Prostate gland (tissue), 2 donors: ENCODE data around the gene VAV2. TPM values are rescaled to one million over a fixed set of nuclear protein-coding genes. Genes with fewer than 3 reads are reported as not detected.

Experiments used
- DNase-seq: peaks from one replicate; pipeline ENCODE4 v3.0.0-alpha.2; 2019; ENCODE audit warnings: low spot score
- H3K27ac ChIP-seq, 2 donors: fragments of 200-600 bp; sonication (generic); 2 replicates each; pipeline ENCODE4 v1.5.1; 2017 to 2019
- H3K27me3 ChIP-seq: fragments of 200-600 bp; sonication (generic); replicated peaks from 2 replicates; pipeline ENCODE4 v1.5.1; 2019; ENCODE audit not compliant: insufficient read depth
- H3K36me3 ChIP-seq, 2 donors: fragments of 200-600 bp; sonication (generic); 1 replicate in 1 of 2; 2 replicates in 1 of 2; pipeline versions ENCODE4 v1.5.1 to v1.8.1; 2017 to 2019
- H3K4me1 ChIP-seq: fragments of 200-600 bp; sonication (generic); replicated peaks from 2 replicates; pipeline ENCODE4 v1.5.1; 2019
- H3K4me3 ChIP-seq, 2 donors: fragments of 200-600 bp; sonication (generic); 2 replicates each; pipeline ENCODE4 v1.5.1; 2017 to 2019
- H3K9me3 ChIP-seq: fragments of 200-600 bp; sonication (generic); 2 replicates; pipeline ENCODE4 v1.5.1; 2017
- CTCF ChIP-seq, 4 experiments: fragments of 200-600 bp in 2 of 4; fragments of 450-650 bp in 2 of 4; sonication (generic) in 2 of 4; IDR thresholded peaks; 1 replicate in 3 of 4; 2 replicates in 1 of 4; pipeline ENCODE4 v1.5.1; 2016 to 2019; ENCODE audit warnings: antibody characterized with exemption in 4 of 4, mild to moderate bottlenecking in 2 of 4, moderate library complexity in 2 of 4
- POLR2A ChIP-seq: fragments of 450-650 bp; IDR thresholded peaks from one replicate; pipeline ENCODE4 v1.6.1; 2016; ENCODE audit warnings: antibody characterized with exemption, mild to moderate bottlenecking
- POLR2AphosphoS5 ChIP-seq: sonication (generic); formaldehyde crosslinking; IDR thresholded peaks from one replicate; pipeline ENCODE4 v1.6.1; 2017; ENCODE audit warnings: antibody characterized with exemption
- WGBS: methylation state at CpG from one replicate; pipeline ENCODE4 v1.1.5; 2018; 5-methylcytosine and 5-hydroxymethylcytosine counted together
- intact Hi-C: fragments of 100-400 bp; cut with DNase I; formaldehyde crosslinking; loops from one replicate; pipeline ENCODE4 v1.14.2; 2022
- total RNA-seq, 2 donors: library from RNA; depleted of rRNA; stranded (reverse); fragments of >200 nt; gene quantifications; one replicate each; pipeline ENCODE4 v1.1.0, GENCODE V29; 2016

VAV2 gene
- total RNA-seq, 2 donors from 2014 or later = 13.5 to 19.5 TPM

GRCh38 chr9:133777068-133777791 is 214.9 kb downstream of the VAV2 start:
- intact Hi-C loops = no loop called here
- DNase-seq = no peak
- Histone ChIP-seq H3K9me3 (no peaks in the 10 kb centered on the region), H3K4me1 (no peaks in the 10 kb centered on the region), H3K4me3 (no peak overlapping the region), H3K27ac (no peak overlapping the region), H3K27me3 (no peaks in the 10 kb centered on the region), H3K36me3 (peaks cover 3 to 9% of the 10 kb centered on the region in 2 donors)
- no peak for TF ChIP-seq CTCF (IDR thresholded peaks at IDR 0.05)
- TF ChIP-seq POLR2A = no peak
- peak; percentile 6 for TF ChIP-seq POLR2AphosphoS5
- 78% methylated on average over 15 of the region's 15 CpGs for WGBS

DNA sequence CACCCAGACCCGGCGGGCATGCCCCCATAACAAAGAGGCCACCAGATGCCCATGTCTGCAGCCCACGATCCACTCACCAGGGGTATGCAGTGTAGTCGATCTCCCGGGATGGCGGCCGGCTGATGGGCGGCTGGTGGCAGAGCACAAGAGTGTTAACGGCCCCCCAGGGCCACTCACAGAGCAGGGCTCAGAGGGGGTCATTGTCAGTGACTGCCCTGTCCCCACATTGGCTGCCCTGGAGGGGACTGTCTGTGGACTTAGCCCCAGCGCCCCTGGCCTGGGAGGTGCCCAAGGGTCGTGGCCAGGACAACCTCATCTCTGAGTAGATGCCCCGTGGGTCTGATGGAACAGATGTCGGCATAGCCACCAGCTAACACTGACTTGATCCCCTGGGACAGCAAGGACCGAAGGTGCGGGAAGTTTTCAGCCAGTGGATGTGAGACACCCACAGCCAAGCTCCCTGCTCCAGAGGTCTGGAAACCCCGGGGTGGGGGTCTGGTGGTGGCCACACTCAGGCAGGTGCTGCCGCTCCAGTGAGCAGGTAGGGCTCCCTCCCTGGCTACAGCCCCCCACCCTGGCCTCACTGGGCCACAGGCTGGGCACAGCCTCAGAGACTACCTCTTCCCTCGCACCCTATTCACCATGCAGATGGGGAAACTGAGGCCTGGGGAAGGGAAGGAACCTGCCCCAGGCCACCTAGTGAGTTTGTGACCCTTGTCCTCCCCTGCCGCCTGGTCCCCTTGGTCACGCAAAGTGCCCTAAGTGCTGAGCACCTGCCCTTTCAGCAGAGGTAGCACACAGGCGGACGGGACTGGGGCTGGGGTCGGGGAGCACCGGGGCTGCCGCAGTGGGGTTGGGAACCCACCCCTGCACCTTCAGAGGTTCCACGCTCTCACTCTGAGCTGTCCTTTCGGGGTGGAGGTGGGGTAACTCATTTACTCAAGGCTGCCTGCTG is 215.9 kb downstream of the VAV2 start:
- Histone ChIP-seq H3K36me3 (peaks cover 3 to 9% of the 10 kb centered on the region in 2 donors), H3K9me3 (no peaks in the 10 kb centered on the region), H3K4me1 (no peaks in the 10 kb centered on the region), H3K27me3 (no peaks in the 10 kb centered on the region), H3K27ac (no peak overlapping the region), H3K4me3 (no peak overlapping the region)
- 98% methylated on average over 25 of the region's 27 CpGs for WGBS
- intact Hi-C loops = no loop called here
- DNase-seq = no peak
- TF ChIP-seq POLR2A (no peak), POLR2AphosphoS5 (no peak), CTCF (IDR thresholded peaks at IDR 0.05) (no peak)

DNA sequence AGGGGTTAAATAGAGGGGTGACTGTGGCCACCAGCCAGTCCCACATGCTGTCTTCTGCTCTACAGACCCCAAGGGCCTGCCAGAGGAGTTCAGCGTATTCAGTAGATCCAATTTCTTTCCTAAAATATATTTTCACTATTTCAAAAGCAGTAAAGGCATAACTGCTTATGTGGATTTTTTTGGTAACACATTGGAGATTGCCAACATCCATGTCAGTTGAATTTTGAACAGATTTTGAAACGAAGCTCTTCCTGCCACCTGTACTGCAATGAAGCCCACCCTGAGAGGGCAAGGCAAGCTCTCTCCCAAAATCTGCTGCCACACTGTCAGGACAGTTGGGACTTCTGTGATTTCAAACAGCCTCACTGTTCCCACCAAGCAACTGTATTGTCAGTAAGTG is 216.8 kb downstream of the VAV2 start:
- TF ChIP-seq POLR2AphosphoS5 (no peak), POLR2A (no peak), CTCF (IDR thresholded peaks at IDR 0.05) (no peak)
- H3K36me3 ChIP-seq = peaks cover 3 to 9% of the 10 kb centered on the region in 2 donors
- WGBS = 98% methylated on average over 2 of the region's 2 CpGs
- no peak overlapping the region for H3K27ac ChIP-seq
- H3K4me1 ChIP-seq = no peaks in the 10 kb centered on the region
- H3K4me3 ChIP-seq = no peak overlapping the region
- intact Hi-C loops = no loop called here
- no peaks in the 10 kb centered on the region for H3K9me3 ChIP-seq
- no peak for DNase-seq
- no peaks in the 10 kb centered on the region for H3K27me3 ChIP-seq

DNA sequence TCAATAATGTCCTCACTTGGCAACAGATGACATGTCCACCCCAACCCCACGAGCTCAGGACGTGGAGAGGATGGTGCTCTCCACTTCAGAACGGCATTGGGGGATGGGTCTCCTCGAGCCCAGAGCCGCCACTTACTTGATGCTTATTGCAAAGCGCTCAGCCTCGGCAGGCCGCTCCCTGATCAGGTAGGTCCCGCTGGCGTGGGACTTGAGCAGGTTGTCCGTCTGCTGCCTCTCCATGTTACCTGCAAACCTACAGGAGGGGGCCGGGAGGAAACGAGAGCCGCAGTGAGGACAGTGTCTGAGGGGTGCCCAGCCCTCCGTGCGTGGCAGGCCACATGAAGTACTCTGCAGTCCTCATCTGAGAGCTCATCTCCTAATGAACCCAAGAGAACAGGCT is 217.3 kb downstream of the VAV2 start:
- intact Hi-C loops = no loop called here
- DNase-seq = no peak
- Histone ChIP-seq H3K4me3 (no peak overlapping the region), H3K4me1 (no peaks in the 10 kb centered on the region), H3K27me3 (no peaks in the 10 kb centered on the region), H3K27ac (no peak overlapping the region), H3K36me3 (peaks cover 3 to 9% of the 10 kb centered on the region in 2 donors), H3K9me3 (no peaks in the 10 kb centered on the region)
- no peak for TF ChIP-seq CTCF (IDR thresholded peaks at IDR 0.05)
- no peak for TF ChIP-seq POLR2A
- TF ChIP-seq POLR2AphosphoS5 = no peak
- over 99% methylated on average over 16 of the region's 16 CpGs for WGBS
